SK-N-SH (cell line): ENCODE measurements around the gene ERAP2. TPM values are rescaled to one million over a fixed set of nuclear protein-coding genes. Genes with fewer than 3 reads are reported as not detected.

Experiments used
- CTCF ChIA-PET: fragments of 300-600, 350-600 bp; formaldehyde crosslinking; extraction: SDS; loops from one replicate; lab custom pipeline; 2021; lab: Yijun Ruan, JAX
- POLR2A ChIA-PET: fragments of 350-600 bp; sonication (Branson Sonifier 250); formaldehyde crosslinking; extraction: SDS; loops from one replicate; lab custom pipeline; 2020; ENCODE audit warnings: antibody characterized with exemption, inconsistent platforms; lab: Yijun Ruan, JAX
- DNase-seq: peaks from one replicate; pipeline ENCODE4 v3.0.0; 2012
- H2AFZ ChIP-seq: fragments of 200-600 bp; sonication (generic); 2 replicates; pipeline ENCODE4 v1.8.1; 2016; ENCODE audit warnings: antibody characterized with exemption, mild to moderate bottlenecking, low read depth
- H3F3A ChIP-seq: fragments of 200-600 bp; sonication (generic); replicated peaks from 2 replicates; pipeline ENCODE3; 2016; ENCODE audit warnings: antibody characterized with exemption, mild to moderate bottlenecking; ENCODE audit not compliant: insufficient read depth
- H3K27ac ChIP-seq, 2 experiments: fragments of 200-500 bp in 1 of 2; fragments of 200-600 bp in 1 of 2; sonication (Bioruptor generic) in 1 of 2; sonication (generic), shearing (Covaris generic) in 1 of 2; 2 replicates each; pipeline versions ENCODE4 v1.5.1 to v1.6.1; 2014 to 2016; ENCODE audit warnings: low read depth in 2 of 2, inconsistent platforms in 1 of 2, low read length in 1 of 2, mild to moderate bottlenecking in 1 of 2, mixed read lengths in 1 of 2
- H3K27me3 ChIP-seq: fragments of 200-600 bp; sonication (generic), shearing (Covaris generic); 2 replicates; pipeline ENCODE4 v1.6.1; 2016; ENCODE audit warnings: mixed run types; ENCODE audit not compliant: insufficient read depth
- H3K36me3 ChIP-seq, 2 experiments: fragments of 200-500 bp in 1 of 2; fragments of 200-600 bp in 1 of 2; sonication (Bioruptor generic) in 1 of 2; sonication (generic) in 1 of 2; replicated peaks in 1 of 2; 2 replicates each; pipeline versions ENCODE3 to v1.5.1; 2014 to 2016; ENCODE audit warnings: low read length in 1 of 2, mild to moderate bottlenecking in 1 of 2; ENCODE audit not compliant: insufficient read depth in 2 of 2, control insufficient read depth in 1 of 2
- H3K4me1 ChIP-seq, 2 experiments: fragments of 200-500 bp in 1 of 2; fragments of 200-600 bp in 1 of 2; sonication (Bioruptor generic) in 1 of 2; sonication (generic), shearing (Covaris generic) in 1 of 2; 2 replicates each; pipeline versions ENCODE4 v1.5.1 to v1.6.1; 2014 to 2016; ENCODE audit warnings: low read depth in 1 of 2, low read length in 1 of 2, mixed run types in 1 of 2; ENCODE audit not compliant: insufficient read depth in 2 of 2, control insufficient read depth in 1 of 2
- H3K4me2 ChIP-seq: fragments of 200-600 bp; sonication (generic), shearing (Covaris generic); 2 replicates; pipeline ENCODE4 v1.6.1; 2017; ENCODE audit warnings: mixed run types
- H3K4me3 ChIP-seq, 2 experiments: fragments of 200-500 bp in 1 of 2; fragments of 200-600 bp in 1 of 2; sonication (Bioruptor generic) in 1 of 2; sonication (generic), shearing (Covaris generic) in 1 of 2; 2 replicates each; pipeline versions ENCODE4 v1.5.1 to v1.8.1; 2014 to 2016; ENCODE audit warnings: low read depth in 2 of 2, inconsistent platforms in 1 of 2, low read length in 1 of 2, mild to moderate bottlenecking in 1 of 2, mixed read lengths in 1 of 2, moderate library complexity in 1 of 2
- H3K79me2 ChIP-seq: fragments of 200-600 bp; sonication (generic); 2 replicates; pipeline ENCODE4 v1.8.1; 2017; ENCODE audit warnings: mild to moderate bottlenecking; ENCODE audit not compliant: insufficient read depth
- H3K9ac ChIP-seq: fragments of 200-600 bp; sonication (generic); 2 replicates; pipeline ENCODE4 v1.6.1; 2017; ENCODE audit warnings: mixed run types
- H3K9me2 ChIP-seq: fragments of 200-600 bp; sonication (generic); 2 replicates; pipeline ENCODE4 v1.6.1; 2017; ENCODE audit warnings: mixed run types
- H3K9me3 ChIP-seq: fragments of 200-600 bp; sonication (generic); 2 replicates; pipeline ENCODE4 v1.6.1; 2017; ENCODE audit warnings: mixed run types, mild to moderate bottlenecking, moderate library complexity
- H4K20me1 ChIP-seq: fragments of 200-600 bp; sonication (generic); 2 replicates; pipeline ENCODE4 v1.6.1; 2017; ENCODE audit warnings: mild to moderate bottlenecking, mixed run types; ENCODE audit not compliant: insufficient read depth
- CHD2 ChIP-seq: fragments of 150-350 bp; IDR thresholded peaks from 2 replicates; pipeline ENCODE4 v1.6.1; 2018; ENCODE audit warnings: low read length; ENCODE audit not compliant: partially characterized antibody
- FOSL2 ChIP-seq: IDR thresholded peaks from 2 replicates; pipeline ENCODE4 v1.4.0; 2012; ENCODE audit warnings: low read depth, mild to moderate bottlenecking, moderate library complexity, borderline replicate concordance
- GABPA ChIP-seq: IDR thresholded peaks from 2 replicates; pipeline ENCODE4 v1.4.0; 2012; ENCODE audit warnings: low read depth, mild to moderate bottlenecking
- GATA2 ChIP-seq: sonication (generic); formaldehyde crosslinking; IDR thresholded peaks from 2 replicates; pipeline ENCODE4 v1.5.0; 2020; ENCODE audit warnings: mild to moderate bottlenecking, missing genetic modification reagents
- NFIC ChIP-seq: IDR thresholded peaks from 2 replicates; pipeline ENCODE4 v1.4.0; 2012; ENCODE audit warnings: borderline replicate concordance
- RAD21 ChIP-seq: IDR thresholded peaks from 2 replicates; pipeline ENCODE4 v1.6.1; 2012; ENCODE audit warnings: mild to moderate bottlenecking, low read length
- RCOR1 ChIP-seq: fragments of 150-350 bp; IDR thresholded peaks from 2 replicates; pipeline ENCODE4 v1.6.1; 2017; ENCODE audit warnings: antibody characterized with exemption, low read length
- RXRA ChIP-seq: IDR thresholded peaks from 2 replicates; pipeline ENCODE4 v1.4.0; 2012; ENCODE audit warnings: low read depth, mild to moderate bottlenecking, borderline replicate concordance
- TAF1 ChIP-seq: IDR thresholded peaks from 2 replicates; pipeline ENCODE4 v1.6.1; 2012; ENCODE audit warnings: low read depth, mild to moderate bottlenecking, low read length, moderate library complexity, borderline replicate concordance
- TEAD4 ChIP-seq: IDR thresholded peaks from 2 replicates; pipeline ENCODE4 v1.4.0; 2012; ENCODE audit warnings: mild to moderate bottlenecking, borderline replicate concordance; ENCODE audit not compliant: insufficient read depth
- WGBS: methylation state at CpG from one replicate; pipeline ENCODE4 v1.1.6; 2017; ENCODE audit warnings: low lambda C conversion rate; 5-methylcytosine and 5-hydroxymethylcytosine counted together
- polyA plus RNA-seq, 3 experiments: library from polyadenylated mRNA; depleted of rRNA; stranded (reverse); fragments of >200 nt; gene quantifications; 2 replicates each; pipeline ENCODE4 v1.2.3, GENCODE V29; 2012
- TF ChIP-seq, protein P1 (sequence below): IDR thresholded peaks from 2 replicates; pipeline ENCODE4 v1.4.0; 2012; ENCODE audit warnings: low read depth, borderline replicate concordance
- TF ChIP-seq, protein P2 (sequence below): fragments of 150-350 bp; IDR thresholded peaks from 2 replicates; pipeline ENCODE4 v1.6.1; 2016; ENCODE audit warnings: mild to moderate bottlenecking, low read depth, low read length
- TF ChIP-seq, protein P3 (sequence below): IDR thresholded peaks from 2 replicates; pipeline ENCODE4 v1.4.0; 2012; ENCODE audit warnings: low read depth

The ERAP2 gene
- polyA plus RNA-seq, 1 of the 3 experiments (the other 2 are of a cell fraction): 13.2 TPM

DNA sequence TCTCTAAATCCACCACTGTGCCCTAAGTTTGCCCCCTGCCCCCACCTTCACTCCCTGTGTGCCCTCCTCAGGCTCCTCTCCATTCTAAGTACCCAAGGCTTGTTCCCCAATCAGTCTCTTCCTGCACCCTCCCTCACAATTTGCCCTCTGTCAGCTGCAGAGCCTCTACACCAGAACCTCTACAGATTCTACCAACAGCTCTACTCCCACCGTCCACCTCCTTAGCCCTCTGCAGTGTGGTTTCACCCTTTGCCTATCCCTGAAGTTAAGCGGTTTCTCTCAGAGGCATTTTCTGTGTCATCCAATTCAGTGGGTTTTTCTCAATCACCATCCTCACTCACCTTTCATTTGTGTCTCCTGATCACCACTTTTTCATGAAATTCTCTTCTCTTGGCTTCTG is 13.2 kb upstream of the ERAP2 start:
- H3K9me2 ChIP-seq: no peaks in the 10 kb centered on the region
- no peaks in the 10 kb centered on the region for H3K27me3 ChIP-seq
- POLR2A ChIA-PET: no interaction called here
- H3K4me1 ChIP-seq: no peaks in the 10 kb centered on the region
- no peaks in the 10 kb centered on the region for H3F3A ChIP-seq
- 96% methylated on average over 2 of the region's 2 CpGs for WGBS
- H3K27ac ChIP-seq: no peak overlapping the region
- CTCF ChIA-PET: interaction anchor here (2.5 to 9.4 kb wide), 2 partner anchors 111 to 300 kb away, joined by 9 to 80 read pairs; no protein-coding TSS in a partner anchor
- H3K36me3 ChIP-seq: no peaks in the 10 kb centered on the region
- H3K4me3 ChIP-seq: no peak overlapping the region
- no peak overlapping the region for H3K4me2 ChIP-seq
- DNase-seq: no peak
- H2AFZ ChIP-seq: no peak overlapping the region
- no peaks in the 10 kb centered on the region for H4K20me1 ChIP-seq
- no peak overlapping the region for H3K9ac ChIP-seq
- TF ChIP-seq GATA2 (CRISPR knock-in tag) (no peak), RCOR1 (no peak), TEAD4 (no peak), RXRA (no peak), FOSL2 (no peak), CHD2 (no peak), TAF1 (no peak), GABPA (no peak), NFIC (no peak), RAD21 (no peak)
- TF ChIP-seq, protein P1, sequence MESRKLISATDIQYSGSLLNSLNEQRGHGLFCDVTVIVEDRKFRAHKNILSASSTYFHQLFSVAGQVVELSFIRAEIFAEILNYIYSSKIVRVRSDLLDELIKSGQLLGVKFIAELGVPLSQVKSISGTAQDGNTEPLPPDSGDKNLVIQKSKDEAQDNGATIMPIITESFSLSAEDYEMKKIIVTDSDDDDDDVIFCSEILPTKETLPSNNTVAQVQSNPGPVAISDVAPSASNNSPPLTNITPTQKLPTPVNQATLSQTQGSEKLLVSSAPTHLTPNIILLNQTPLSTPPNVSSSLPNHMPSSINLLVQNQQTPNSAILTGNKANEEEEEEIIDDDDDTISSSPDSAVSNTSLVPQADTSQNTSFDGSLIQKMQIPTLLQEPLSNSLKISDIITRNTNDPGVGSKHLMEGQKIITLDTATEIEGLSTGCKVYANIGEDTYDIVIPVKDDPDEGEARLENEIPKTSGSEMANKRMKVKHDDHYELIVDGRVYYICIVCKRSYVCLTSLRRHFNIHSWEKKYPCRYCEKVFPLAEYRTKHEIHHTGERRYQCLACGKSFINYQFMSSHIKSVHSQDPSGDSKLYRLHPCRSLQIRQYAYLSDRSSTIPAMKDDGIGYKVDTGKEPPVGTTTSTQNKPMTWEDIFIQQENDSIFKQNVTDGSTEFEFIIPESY: no peak
- TF ChIP-seq, protein P2, sequence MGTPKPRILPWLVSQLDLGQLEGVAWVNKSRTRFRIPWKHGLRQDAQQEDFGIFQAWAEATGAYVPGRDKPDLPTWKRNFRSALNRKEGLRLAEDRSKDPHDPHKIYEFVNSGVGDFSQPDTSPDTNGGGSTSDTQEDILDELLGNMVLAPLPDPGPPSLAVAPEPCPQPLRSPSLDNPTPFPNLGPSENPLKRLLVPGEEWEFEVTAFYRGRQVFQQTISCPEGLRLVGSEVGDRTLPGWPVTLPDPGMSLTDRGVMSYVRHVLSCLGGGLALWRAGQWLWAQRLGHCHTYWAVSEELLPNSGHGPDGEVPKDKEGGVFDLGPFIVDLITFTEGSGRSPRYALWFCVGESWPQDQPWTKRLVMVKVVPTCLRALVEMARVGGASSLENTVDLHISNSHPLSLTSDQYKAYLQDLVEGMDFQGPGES: no peak
- TF ChIP-seq, protein P3, sequence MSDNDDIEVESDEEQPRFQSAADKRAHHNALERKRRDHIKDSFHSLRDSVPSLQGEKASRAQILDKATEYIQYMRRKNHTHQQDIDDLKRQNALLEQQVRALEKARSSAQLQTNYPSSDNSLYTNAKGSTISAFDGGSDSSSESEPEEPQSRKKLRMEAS: no peak
- TF ChIP-seq, all 33 proteins: peak for 0
- Histone ChIP-seq H3K9me3 (no peaks in the 10 kb centered on the region), H3K79me2 (no peaks in the 10 kb centered on the region)

DNA sequence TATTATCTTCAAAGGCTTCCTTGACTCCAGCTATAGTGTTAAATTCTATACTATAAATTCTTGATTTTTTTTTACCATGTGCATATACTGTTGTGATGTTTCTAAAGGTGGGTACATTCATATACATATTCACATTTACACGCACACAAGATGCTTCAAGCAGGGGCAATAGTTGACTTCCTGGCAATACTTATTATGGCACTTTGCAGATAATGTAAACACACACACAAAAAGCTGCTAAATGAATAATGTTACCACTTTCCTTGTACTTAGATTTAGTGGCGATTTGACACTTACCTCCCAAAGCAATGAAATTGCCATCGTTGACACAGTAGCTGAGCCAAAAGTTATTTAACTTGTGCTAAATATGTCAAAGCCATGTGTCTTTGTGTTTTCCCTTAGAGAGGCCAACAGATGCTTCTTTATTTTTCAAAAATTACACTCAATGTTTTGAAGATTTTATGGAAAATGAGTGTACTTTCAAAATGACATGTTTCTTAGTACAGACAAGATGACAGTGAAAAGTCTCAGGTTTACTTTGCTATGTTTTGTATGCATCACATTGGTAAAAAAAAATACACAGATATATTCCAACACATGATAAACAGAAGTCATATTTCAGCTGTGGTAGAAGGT is 12.2 kb upstream of the ERAP2 start:
- H3K9ac ChIP-seq: no peak overlapping the region
- POLR2A ChIA-PET: no interaction called here
- no peak for TF ChIP-seq FOSL2
- TF ChIP-seq, all 33 proteins: peak for 0

More for the DNA sequence above, 12.2 kb upstream of the ERAP2 start:
- Histone ChIP-seq H3F3A (no peaks in the 10 kb centered on the region), H3K4me3 (no peak overlapping the region), H3K36me3 (no peaks in the 10 kb centered on the region), H4K20me1 (no peaks in the 10 kb centered on the region), H3K4me1 (no peaks in the 10 kb centered on the region), H3K9me2 (no peaks in the 10 kb centered on the region), H3K9me3 (no peaks in the 10 kb centered on the region), H2AFZ (no peak overlapping the region), H3K27me3 (no peaks in the 10 kb centered on the region), H3K79me2 (no peaks in the 10 kb centered on the region), H3K27ac (no peak overlapping the region), H3K4me2 (no peak overlapping the region)
- 84% methylated on average over 3 of the region's 3 CpGs for WGBS
- CTCF ChIA-PET: interaction anchor here (1.0 to 9.4 kb wide), 3 partner anchors 38 to 299 kb away, joined by 3 to 80 read pairs (median 9); no protein-coding TSS in a partner anchor
- no peak for DNase-seq
